HPDE6-E6E7 (cell line): ENCODE data around the gene LETM1.

Experiments
- DNase-seq: peaks from one replicate; pipeline ENCODE4 v3.0.0; 2011; ENCODE audit warnings: missing footprints; ENCODE audit errors: extremely low spot score

LETM1 gene

GRCh38 chr4:1872870-1873269 lies 16.9 kb upstream of the LETM1 start:
- DNase-seq, result no peak

- no peak for DNase-seq
Observed at GRCh38 chr4:1871471-1872021, 15.6 kb upstream of the LETM1 start.

GRCh38 chr4:1870578-1871443 lies 14.9 kb upstream of the LETM1 start, which contains the start of gene NSD2:
NSD2 (plus strand) TSS chr4:1871393; CDS start chr4:1900655, 29,262 bp downstream.
- peak; percentile 84 for DNase-seq

DNA sequence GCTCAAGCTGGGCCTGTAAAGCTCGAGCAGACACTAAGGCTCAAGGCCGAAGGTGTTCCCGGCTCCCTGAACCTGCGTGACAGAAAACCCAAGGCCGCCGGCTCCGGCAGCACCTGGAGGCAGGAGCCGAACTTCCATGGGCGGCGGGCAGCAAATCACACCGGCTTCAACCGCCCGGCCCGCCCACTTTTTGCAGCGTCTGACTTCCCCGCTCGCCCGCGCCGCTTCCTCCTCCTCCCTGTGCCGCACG lies 14.3 kb upstream of the LETM1 start:
- DNase-seq, result peak; percentile 71

GRCh38 chr4:1869530-1870327 lies 13.8 kb upstream of the LETM1 start:
- no peak for DNase-seq

- DNase-seq, result no peak
Observed at GRCh38 chr4:1868912-1869311, 13.0 kb upstream of the LETM1 start.

DNA sequence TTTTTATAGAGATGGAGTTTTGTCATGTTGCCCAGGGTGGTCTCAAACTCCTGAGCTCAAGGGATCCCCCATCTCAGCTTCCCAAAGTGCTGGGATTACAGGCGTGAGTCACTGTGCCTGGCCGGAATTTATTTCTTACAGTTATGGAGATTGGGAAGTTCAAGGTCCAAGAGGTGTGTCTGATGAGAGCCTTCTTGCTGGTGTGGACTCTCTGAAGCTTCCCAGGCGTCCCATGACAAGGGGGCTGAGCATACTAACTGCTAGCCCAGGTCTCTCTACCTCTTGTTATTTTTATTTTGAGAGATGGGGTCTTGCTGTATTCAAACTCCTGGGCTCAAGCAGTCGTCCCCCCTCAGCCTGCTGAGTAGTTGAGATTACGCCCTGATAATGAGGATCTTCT lies 12.3 kb upstream of the LETM1 start:
- no peak for DNase-seq

DNA sequence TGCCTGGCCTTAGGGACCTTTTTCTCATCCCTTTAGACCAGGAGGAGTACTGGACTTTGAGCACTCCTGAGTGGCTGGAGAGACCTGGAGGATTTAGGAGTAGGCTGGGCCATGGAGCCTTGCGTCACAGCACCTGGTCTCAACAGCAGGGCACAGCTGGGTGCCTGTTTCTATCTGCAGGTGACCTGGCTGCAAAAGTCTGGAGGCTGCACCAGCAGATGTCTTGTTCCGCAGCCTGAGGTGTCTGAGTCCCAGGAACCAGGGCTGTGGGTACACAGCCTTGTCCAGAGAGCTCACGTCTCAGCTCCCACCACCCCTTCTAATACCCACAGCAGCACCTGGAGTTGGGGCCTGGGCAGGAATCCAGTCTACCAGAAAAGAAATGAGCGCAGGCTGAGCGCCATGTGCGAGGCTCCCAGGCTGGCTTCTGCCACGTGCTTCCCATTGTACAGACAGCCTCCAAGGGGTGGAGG lies 10.3 kb upstream of the LETM1 start:
- no peak for DNase-seq

DNA sequence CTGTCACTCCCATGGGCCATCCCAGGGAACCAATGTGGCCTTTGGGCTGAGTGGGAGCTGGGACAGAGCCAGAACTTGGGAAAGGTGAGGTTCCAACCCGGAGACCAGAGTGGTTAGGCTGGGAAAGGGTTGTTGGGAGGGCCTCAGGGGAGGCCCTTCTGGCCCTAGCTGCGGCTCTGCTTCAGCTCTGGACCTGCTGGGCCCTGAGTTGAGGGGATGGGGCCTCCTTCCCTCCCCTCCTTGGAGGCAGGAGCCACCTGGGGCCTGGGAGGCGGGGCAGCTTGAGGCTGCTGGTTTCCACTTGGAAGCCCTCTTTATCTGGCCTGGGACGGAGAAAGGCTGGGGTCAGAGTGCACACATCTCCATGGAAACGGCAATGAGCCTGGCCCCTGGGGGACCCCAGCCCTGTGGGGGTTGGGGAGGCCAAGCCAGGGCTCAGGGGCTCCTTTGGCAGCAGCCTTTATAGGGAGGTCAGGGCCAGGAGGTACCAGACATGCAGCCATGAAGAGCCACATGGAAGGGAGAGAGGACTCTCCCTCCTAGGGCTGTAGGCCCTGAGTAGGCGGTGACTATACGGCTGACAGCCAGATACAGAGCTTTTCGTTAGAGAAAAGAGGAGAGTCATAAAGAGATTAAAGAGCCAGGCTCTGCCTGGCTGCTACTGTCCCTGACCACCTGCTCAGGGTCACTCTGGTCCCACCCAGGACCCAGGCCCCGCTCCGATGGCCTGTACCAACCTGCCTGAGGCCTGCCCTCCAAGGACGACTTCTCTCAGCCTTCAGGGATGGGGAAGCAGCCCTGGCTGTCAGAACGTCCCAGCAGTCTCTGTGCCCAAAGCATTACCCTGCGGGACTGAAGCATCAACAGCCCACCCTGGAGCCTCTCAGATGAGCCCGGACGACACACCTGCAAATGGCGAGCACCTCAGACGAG lies 8.4 kb upstream of the LETM1 start:
- DNase-seq, result no peak

GRCh38 chr4:1863297-1864033 lies 7.5 kb upstream of the LETM1 start:
- no peak for DNase-seq

DNA sequence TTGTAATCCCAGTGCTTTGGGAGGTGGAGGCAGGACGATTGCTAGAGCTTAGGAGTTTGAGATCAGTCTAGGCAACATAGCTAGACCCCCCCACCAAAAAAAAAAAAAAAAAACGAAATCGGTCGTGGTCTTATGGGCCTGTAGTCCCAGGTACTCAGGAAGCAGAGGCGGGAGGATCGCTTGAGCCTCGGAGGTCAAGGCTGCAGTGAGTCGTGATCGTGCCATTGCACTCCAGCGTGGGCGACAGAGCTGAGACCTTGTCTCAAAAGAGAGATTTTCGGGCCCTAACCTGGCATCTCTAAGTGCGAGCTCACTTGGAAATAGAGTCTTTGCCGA lies 7.0 kb upstream of the LETM1 start:
- no peak for DNase-seq

- no peak for DNase-seq
Observed at GRCh38 chr4:1862055-1862911, 6.3 kb upstream of the LETM1 start.

GRCh38 chr4:1859389-1859753 lies 3.4 kb upstream of the LETM1 start:
- no peak for DNase-seq

- no peak for DNase-seq
Observed at GRCh38 chr4:1857931-1858330, 2.0 kb upstream of the LETM1 start.

DNA sequence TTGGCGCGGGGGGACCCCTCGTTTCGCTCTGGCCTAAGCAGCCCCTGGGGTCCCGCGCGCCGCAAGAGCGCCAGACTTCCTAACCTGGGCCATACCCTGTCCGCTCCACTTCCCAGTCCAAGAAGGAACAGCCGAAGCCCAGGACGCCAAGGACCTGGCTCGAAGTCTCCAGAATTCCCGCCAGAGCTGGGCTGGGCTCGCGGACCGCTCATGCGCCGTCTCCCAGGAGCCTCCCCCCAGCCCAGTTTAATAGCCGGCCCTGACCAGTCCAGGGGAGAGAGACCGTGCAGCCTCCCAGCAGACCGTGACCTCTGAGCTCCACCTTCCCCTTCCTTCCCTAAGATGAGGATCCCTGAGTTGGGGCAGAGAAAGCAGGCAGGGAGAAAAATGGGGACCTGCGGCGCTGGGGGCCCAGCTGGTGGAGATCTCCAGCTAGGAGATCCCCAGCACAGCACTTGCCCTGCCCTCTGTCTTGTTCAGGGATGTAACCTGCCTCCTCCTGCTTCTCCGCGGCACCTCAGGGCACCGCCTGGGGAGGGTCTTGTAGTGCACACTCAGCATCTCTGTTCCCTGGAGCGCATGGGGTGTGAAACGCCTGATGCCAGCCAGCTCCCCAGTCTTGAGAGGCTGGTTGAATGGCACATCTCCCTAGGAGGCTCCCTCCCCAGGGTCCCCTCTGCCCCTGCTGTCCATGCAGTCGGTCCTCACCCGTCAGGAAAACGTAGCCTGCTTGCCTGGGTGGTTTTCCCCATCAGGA lies 1.2 kb upstream of the LETM1 start:
- no peak for DNase-seq

- no peak for DNase-seq
Observed at GRCh38 chr4:1855333-1856070, 454 bp downstream of the LETM1 start.

GRCh38 chr4:1854752-1855151 lies 1.2 kb downstream of the LETM1 start:
- DNase-seq, result no peak

- no peak for DNase-seq
Observed at GRCh38 chr4:1852904-1853623, 2.9 kb downstream of the LETM1 start.
